Sigmoid colon (tissue), 7 donors: ENCODE data around the gene FAM120AOS. TPM values are rescaled to one million over a fixed set of nuclear protein-coding genes. Genes with fewer than 3 reads are reported as not detected.
A peak's percentile ranks its signal among the peaks of the same experiment; 100 is the strongest.

Experiments
- DNase-seq: peaks from one replicate; pipeline ENCODE4 v3.0.0-alpha.2; 2019
- H3K27ac ChIP-seq, 4 donors: fragments of 200-600 bp; sonication (generic); one replicate each; pipeline ENCODE4 v1.5.1; 2016 to 2019; ENCODE audit warnings: mild to moderate bottlenecking in 1 of 4
- H3K27me3 ChIP-seq, 3 donors: fragments of 200-600 bp; sonication (generic); one replicate each; pipeline ENCODE4 v1.5.1; 2019; ENCODE audit warnings: mild to moderate bottlenecking in 1 of 3
- H3K36me3 ChIP-seq, 4 donors: fragments of 200-600 bp; sonication (generic); one replicate each; pipeline ENCODE4 v1.5.1; 2016 to 2019
- H3K4me1 ChIP-seq, 4 donors: fragments of 200-600 bp; sonication (generic); one replicate each; pipeline ENCODE4 v1.5.1; 2017 to 2019
- H3K4me3 ChIP-seq, 4 donors: fragments of 200-600 bp; sonication (generic); one replicate each; pipeline ENCODE4 v1.5.1; 2017 to 2019; ENCODE audit warnings: mild to moderate bottlenecking in 2 of 4, moderate library complexity in 1 of 4
- H3K9me3 ChIP-seq, 4 donors: fragments of 200-600 bp in 3 of 4; sonication (generic) in 3 of 4; one replicate each; pipeline versions ENCODE4 v1.5.1 to v1.6.1; 2013 to 2019
- CTCF ChIP-seq, 4 experiments: fragments of 450-650 bp in 3 of 4; fragments of 200-600 bp in 1 of 4; IDR thresholded peaks; one replicate each; pipeline ENCODE4 v1.5.1; 2016 to 2019; ENCODE audit warnings: antibody characterized with exemption in 4 of 4, mild to moderate bottlenecking in 3 of 4, moderate library complexity in 2 of 4
- EP300 ChIP-seq, 4 donors: sonication (generic); formaldehyde crosslinking; IDR thresholded peaks; one replicate each; pipeline ENCODE4 v1.6.1; 2017; ENCODE audit warnings: antibody characterized with exemption in 4 of 4
- POLR2A ChIP-seq, 2 donors: fragments of 450-650 bp; IDR thresholded peaks; one replicate each; pipeline ENCODE4 v1.6.1; 2016; ENCODE audit warnings: antibody characterized with exemption in 2 of 2, mild to moderate bottlenecking in 2 of 2, moderate library complexity in 2 of 2
- POLR2AphosphoS5 ChIP-seq, 4 donors: sonication (generic); formaldehyde crosslinking; IDR thresholded peaks; one replicate each; pipeline ENCODE4 v1.6.1; 2017; ENCODE audit warnings: antibody characterized with exemption in 4 of 4
- WGBS, 2 donors: extraction: QIAGEN DNeasy Blood & Tissue Kit; methylation state at CpG; one replicate each; pipeline ENCODE4 v1.1.7; 2013; 5-methylcytosine and 5-hydroxymethylcytosine counted together
- intact Hi-C: fragments of 100-400 bp; cut with DNase I; formaldehyde crosslinking; loops from one replicate; pipeline ENCODE4 v1.15.1; 2023
- polyA plus RNA-seq, 3 donors: library from polyadenylated mRNA; stranded (reverse); fragments of 200-250 nt; gene quantifications; one replicate each; pipeline ENCODE4 v1.2.3, GENCODE V29; 2013
- total RNA-seq, 4 donors: library from RNA; depleted of rRNA; stranded (reverse); fragments of >200 nt; gene quantifications; one replicate each; pipeline ENCODE4 v1.1.0, GENCODE V29; 2016
- donor health status: healthy with polysubstance abuse.
- donor health status: Bipolar disorder and iron deficiency.
- donor health status: healthy.

The FAM120AOS gene
- total and polyA plus RNA-seq, 7 donors = 50.3 to 86.5 (median 63.1) TPM

GRCh38 chr9:93457006-93457405 is 3.6 kb upstream of the FAM120AOS start:
- no peaks in the 10 kb centered on the region for H3K36me3 ChIP-seq
- peak overlapping the region in 1 of 4 donors; percentile 10 for H3K27ac ChIP-seq
- no peak for DNase-seq
- no peaks in the 10 kb centered on the region for H3K9me3 ChIP-seq
- no peaks in the 10 kb centered on the region for H3K27me3 ChIP-seq
- TF ChIP-seq EP300 (IDR thresholded peaks at IDR 0.05) (no peak), CTCF (IDR thresholded peaks at IDR 0.05) (no peak), POLR2A (IDR thresholded peaks at IDR 0.05) (no peak), POLR2AphosphoS5 (IDR thresholded peaks at IDR 0.05) (no peak)
- intact Hi-C loops = loop anchor here (10.0 kb wide), 1 partner anchor 272 kb away; the partner anchor contains the start of gene WNK2
- WGBS, 2 donors = 36 to 78% methylated on average over 1 of the region's 1 CpG
- no peak overlapping the region for H3K4me3 ChIP-seq
- H3K4me1 ChIP-seq = peaks cover 0 to 74% (median 58%) of the 10 kb centered on the region in 4 donors

- Histone ChIP-seq H3K36me3 (no peaks in the 10 kb centered on the region), H3K9me3 (no peaks in the 10 kb centered on the region), H3K27ac (peak overlapping the region in 1 of 4 donors; percentile 10), H3K4me1 (peaks cover 0 to 70% (median 58%) of the 10 kb centered on the region in 4 donors), H3K27me3 (no peaks in the 10 kb centered on the region), H3K4me3 (no peak overlapping the region)
- intact Hi-C loops = loop anchor here (10.0 kb wide), 1 partner anchor 272 kb away; the partner anchor contains the start of gene WNK2
- TF ChIP-seq POLR2AphosphoS5 (IDR thresholded peaks at IDR 0.05) = no peak
- no peak for TF ChIP-seq EP300 (IDR thresholded peaks at IDR 0.05)
- TF ChIP-seq CTCF (IDR thresholded peaks at IDR 0.05) = no peak
- TF ChIP-seq POLR2A (IDR thresholded peaks at IDR 0.05) = no peak
- DNase-seq = no peak
- 11 to 48% methylated on average over 2 of the region's 2 CpGs for WGBS, 2 donors
Observed at GRCh38 chr9:93456504-93456903, 3.1 kb upstream of the FAM120AOS start.

- Histone ChIP-seq H3K27ac (peak overlapping the region in 1 of 4 donors; percentile 99), H3K27me3 (no peaks in the 10 kb centered on the region), H3K9me3 (no peaks in the 10 kb centered on the region), H3K4me3 (no peak overlapping the region), H3K36me3 (no peaks in the 10 kb centered on the region), H3K4me1 (peaks cover 0 to 65% (median 54%) of the 10 kb centered on the region in 4 donors)
- TF ChIP-seq CTCF (IDR thresholded peaks at IDR 0.05) (no peak), POLR2A (IDR thresholded peaks at IDR 0.05) (peak in 1 of 2 donors; percentile 22), EP300 (IDR thresholded peaks at IDR 0.05) (no peak)
- WGBS, 2 donors = 27 to 73% methylated on average over 1 of the region's 1 CpG
- intact Hi-C loops = loop anchor here (10.0 kb wide), 1 partner anchor 271 kb away; the partner anchor contains the start of gene WNK2
- DNase-seq = no peak
Observed at GRCh38 chr9:93456022-93456421, 2.6 kb upstream of the FAM120AOS start.

GRCh38 chr9:93452710-93453046 is 703 bp downstream of the FAM120AOS start:
- DNase-seq = no peak
- Histone ChIP-seq H3K9me3 (no peaks in the 10 kb centered on the region), H3K27ac (peak overlapping the region; percentile 93 to 100 (median 98)), H3K36me3 (peaks cover 6 to 19% (median 8%) of the 10 kb centered on the region in 4 donors), H3K27me3 (no peaks in the 10 kb centered on the region), H3K4me3 (peak overlapping the region; percentile 67 to 96 (median 84)), H3K4me1 (peaks cover 0 to 52% (median 41%) of the 10 kb centered on the region in 4 donors)
- TF ChIP-seq CTCF (IDR thresholded peaks at IDR 0.05) (no peak), POLR2A (IDR thresholded peaks at IDR 0.05) (no peak), EP300 (IDR thresholded peaks at IDR 0.05) (no peak), POLR2AphosphoS5 (IDR thresholded peaks at IDR 0.05) (no peak)
- intact Hi-C loops = loop anchor here (1.0 to 10.0 kb wide), 4 partner anchors 55 to 355 kb away; partner anchors contain the start of genes CARD19 and WNK2
- 0% methylated on average over 10 of the region's 10 CpGs for WGBS, 2 donors
